Choroid plexus epithelial cell (primary cell): Measurements from ENCODE around the gene ATP6V0E1.

Source experiments
- DNase-seq: peaks from one replicate; pipeline ENCODE4 v3.0.0-alpha.2; 2010; ENCODE audit warnings: low read depth
- H3K4me3 ChIP-seq: 2 replicates; pipeline ENCODE4 v1.5.1; 2011; ENCODE audit warnings: low read depth, mild to moderate bottlenecking, control low read depth, low read length, moderate library complexity
- CTCF ChIP-seq: conservative IDR thresholded peaks from 2 replicates; pipeline ENCODE4 v1.5.1; 2011; ENCODE audit warnings: low read depth, mild to moderate bottlenecking, control low read depth, inconsistent platforms, low read length, moderate library complexity

Gene ATP6V0E1

GRCh38 chr5:173032730-173033129, 49.2 kb downstream of the ATP6V0E1 start:
- no peak overlapping the region for H3K4me3 ChIP-seq
- TF ChIP-seq CTCF, result no peak
- no peak for DNase-seq

DNA sequence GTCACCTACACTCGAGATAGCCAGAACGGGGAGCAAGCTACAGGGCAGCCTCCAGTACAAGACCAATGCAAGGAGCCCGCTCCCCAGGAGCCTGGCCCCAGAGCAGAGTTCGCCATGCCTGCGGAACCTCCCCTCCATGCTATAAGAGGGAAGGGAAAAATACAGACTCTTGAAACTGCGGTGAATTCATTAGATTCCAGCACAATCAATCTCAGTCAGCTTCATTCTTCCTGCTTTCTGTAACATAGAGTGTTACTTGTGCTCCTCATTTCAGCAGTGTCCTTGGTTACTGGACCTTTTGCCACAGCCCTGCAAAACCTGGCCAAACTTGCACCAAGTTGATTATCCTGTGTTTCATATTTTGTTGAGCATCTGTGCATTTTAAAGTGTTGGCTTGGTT, 50.4 kb downstream of the ATP6V0E1 start:
- H3K4me3 ChIP-seq, result no peak overlapping the region
- DNase-seq, result no peak
- TF ChIP-seq CTCF, result no peak

GRCh38 chr5:173035904-173036707, 52.5 kb downstream of the ATP6V0E1 start:
- no peak for DNase-seq
- no peak overlapping the region for H3K4me3 ChIP-seq
- TF ChIP-seq CTCF, result no peak

GRCh38 chr5:173039188-173039587, 55.6 kb downstream of the ATP6V0E1 start:
- TF ChIP-seq CTCF, result no peak
- no peak for DNase-seq

DNA sequence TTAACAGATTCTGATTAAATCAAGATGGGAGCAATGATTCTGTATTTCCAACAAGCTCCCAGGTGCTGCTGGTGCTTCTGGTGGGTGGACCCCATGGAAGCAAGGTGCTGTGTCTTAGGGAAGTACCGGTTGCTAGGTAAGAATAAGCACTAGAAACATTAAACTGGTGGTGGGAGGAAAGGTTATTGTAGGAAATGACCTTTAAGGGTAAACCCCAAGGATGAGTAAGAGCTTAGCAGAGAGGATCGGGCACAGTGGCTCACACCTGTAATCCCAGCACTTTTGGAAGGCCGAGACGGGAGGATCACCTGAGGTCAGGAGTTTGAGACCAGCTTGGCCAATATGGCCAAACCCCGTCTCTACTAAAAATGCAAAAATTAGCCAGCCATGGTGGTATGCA, 56.4 kb downstream of the ATP6V0E1 start:
- DNase-seq, result no peak
- no peak for TF ChIP-seq CTCF
- no peak overlapping the region for H3K4me3 ChIP-seq

More at GRCh38 chr5:173039188-173039587, 55.6 kb downstream of the ATP6V0E1 start:
- H3K4me3 ChIP-seq, result no peak overlapping the region

GRCh38 chr5:173041881-173042762, 58.6 kb downstream of the ATP6V0E1 start:
- TF ChIP-seq CTCF, result no peak
- no peak for DNase-seq

More at GRCh38 chr5:173041881-173042762, 58.6 kb downstream of the ATP6V0E1 start:
- H3K4me3 ChIP-seq, result no peak overlapping the region
